ENCODE data around the gene SS18L1.

SS18L1 gene

DNA sequence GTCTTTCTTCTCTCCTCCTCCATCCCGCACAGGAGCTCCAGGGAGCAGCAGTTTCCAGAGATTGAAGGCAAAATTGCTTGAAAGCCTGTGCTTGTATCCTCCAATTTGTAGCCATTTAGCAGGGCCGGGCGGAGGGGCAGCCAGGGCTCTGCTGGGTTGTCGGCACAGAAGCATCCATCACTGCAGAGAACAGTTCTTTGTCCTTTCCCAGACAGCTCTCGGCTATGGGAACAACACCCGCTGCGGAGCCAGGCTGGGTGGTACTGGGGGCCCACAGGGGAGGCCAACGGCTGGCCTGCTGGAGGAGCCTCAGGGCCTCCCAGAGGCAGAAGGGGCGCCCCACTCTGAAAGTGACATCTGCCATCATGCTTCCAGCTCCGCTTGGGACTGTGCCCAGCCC is 68.7 kb downstream of the SS18L1 start:
- DNase-seq (ENCODE audit: low spot score), result no peak

DNA sequence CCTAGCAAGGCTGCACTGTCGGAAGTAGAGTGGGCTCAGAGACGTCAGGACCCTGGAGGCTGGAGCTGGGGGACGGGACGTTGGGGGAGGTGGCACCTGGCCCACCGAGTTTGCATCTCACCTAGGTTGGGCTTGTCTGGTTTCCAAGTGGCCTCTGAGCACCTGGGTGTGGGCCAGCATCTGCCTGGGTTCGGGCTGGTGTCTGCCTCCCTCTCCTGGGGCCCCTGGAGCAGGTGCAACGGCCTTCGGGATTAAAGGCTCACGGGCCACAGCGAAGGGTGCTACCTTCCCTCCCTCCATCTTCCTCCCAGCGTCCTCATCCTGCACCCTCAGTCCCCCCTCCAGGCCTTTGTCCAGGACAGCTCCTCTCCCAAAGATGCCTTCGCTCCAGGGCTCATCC is 70.5 kb downstream of the SS18L1 start:
- DNase-seq (ENCODE audit: low spot score), result no peak

DNA sequence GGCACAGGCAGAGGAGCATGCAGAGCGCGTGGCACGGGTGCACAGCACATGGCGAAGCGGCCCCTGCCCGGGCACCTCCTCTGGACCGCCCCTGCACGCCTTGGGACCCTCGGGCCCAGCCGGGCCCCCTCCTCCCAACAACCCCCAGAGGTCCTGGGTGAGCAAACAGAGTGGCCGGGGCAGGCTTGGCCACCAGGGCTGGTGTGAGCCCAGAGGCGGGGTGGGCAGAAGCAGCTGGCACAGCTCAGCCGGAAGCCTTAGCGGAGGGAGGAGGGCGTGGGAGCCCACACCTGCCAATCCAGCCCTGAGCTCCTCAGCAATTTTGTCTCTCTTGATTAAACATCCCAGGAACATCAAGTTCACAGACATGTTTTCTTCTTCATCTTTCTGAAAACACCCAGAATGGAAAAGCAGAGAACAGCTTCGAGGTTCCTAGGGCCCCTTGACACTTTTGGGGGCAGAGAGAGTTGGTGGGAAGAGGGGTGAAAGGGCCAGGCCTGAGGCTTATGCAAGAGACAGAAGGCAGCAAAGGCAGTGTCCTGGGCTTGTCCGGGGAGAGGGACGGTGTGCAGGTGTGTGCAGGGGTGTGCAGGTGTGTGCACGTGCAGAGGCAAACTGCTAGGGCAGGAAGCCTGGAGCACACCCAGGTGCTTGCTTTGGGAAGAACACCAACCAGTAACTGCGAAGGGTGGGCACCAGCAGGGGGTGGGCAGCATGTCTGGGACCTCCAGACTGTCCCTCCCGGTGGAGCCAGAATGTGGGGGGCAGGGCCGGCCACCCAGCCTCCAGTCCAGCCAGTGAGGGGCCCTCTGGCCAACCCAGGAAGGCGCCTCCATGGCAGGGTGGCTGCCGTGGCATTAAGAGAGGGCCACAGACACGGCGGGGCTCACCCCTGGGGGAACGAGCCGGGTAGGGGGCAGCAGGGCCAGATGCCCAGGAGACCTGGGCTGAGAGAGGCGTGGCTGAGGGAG is 71.7 kb downstream of the SS18L1 start:
- DNase-seq (ENCODE audit: low spot score), result no peak

DNA sequence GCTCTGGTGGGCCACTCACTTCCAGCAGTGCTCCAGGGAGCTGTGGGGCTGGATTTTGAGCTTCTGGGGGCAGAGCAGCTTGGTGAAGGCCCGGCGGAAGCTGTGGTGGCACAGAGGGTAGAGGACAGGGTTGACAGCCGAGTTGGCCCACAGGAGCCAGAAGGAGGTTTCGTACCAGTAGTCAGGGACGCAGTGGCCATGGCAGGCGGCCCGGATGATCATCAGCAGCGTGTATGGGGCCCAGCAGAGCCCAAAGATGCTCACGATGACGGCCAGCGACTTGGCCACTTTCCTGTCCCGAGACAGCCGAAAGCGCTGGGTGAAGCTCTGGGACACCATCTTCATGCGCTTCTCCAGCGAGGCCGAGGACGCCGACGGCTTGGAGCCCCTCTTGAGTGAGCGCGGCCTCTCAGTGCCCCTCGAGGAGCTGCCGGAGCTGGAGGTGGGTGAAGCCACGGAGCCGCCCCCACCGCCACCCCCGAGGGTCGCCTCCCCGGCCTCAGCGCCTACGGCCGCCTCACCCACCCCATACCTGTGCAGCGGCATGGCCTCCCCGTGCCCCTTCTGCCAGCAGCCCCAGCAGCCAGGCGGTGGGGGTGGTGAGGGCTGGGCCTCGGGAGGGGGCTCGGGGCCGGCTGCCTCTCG is 72.5 kb downstream of the SS18L1 start:
- no peak for DNase-seq (ENCODE audit: low spot score)

DNA sequence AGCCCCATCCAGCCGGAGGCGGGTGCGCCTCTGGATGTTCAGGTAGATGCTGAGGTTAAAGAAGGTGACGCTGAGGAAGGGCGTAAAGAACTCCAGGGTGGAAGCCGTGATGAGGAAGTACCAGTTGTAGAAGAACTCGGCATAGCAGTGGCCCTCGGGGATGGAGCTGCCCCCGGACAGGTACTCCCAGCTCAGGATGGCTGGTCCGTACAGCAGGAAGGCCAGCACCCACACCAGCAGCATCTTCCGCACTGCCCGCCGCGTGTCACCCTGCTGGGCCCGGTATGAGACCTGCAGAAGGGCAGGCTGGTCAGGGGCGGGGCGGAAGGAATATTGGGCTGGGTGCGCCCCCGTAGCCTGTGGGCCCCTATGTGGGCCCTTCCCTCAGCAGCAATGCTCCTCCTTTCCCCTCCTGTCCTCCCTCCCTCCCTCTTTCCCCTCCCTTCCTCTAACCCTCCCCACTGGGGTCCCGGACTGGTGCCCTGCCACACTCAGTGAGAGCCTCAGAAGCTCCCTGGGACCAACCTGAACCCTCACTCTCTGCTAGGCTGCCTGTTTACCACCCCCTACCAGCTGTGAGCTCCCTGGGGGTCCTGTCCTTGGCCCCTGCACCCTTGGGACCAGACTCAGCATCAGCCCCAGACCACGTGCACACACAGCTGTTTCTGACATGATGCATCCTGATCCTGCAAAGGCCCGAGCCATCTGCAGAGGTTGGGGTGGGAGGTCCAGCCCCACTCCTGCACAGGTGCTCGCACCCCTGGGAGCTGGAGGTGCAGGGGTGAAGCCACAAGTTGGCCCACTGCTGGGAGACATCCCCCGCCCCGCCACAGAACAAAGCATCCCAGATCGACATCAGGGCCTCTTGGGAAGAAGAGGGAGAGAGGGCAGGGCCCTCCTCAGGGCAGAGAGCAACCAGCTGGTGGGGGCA is 73.3 kb downstream of the SS18L1 start:
- DNase-seq (ENCODE audit: low spot score), result no peak

DNA sequence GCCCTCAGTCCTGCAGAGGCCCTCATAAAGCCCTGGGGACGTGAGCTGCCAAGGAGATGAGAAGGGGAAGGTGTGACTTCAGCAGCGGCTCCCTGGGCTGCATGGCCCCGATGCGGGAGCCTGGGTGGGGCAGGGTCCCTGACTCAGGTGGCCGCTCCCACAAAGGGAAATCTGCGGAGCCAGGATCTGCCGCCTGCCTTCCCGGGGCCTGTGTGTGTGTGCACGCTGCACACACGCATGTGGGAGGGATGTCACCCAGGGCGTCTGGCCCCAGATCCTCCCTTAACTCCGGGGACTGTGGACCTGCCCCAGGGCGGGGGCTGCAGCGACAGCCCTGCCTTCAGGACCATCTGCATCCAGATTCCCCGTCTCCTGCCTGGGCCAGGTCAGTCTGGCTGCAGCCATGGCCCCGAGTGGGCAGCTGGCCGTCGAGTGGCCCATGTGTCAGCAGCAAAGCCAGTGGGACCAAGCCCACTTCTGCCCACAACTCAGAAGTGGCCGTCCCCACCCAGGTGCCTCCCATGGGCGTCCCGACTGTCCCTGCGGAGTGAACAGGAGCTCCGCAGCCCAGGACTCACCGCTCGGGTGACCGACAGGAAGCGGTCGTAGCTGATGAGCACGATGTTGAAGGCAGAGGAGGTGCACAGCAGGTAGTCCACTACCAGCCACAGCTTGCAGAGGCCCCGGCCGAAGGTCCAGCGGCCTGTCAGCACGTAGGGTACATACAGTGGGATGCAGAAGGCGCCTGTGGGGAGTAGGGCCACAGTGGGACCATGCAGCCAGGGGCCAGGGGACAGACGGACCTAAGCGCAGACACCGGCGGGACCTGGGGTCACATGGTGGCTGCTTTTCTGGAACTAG is 74.6 kb downstream of the SS18L1 start:
- DNase-seq (ENCODE audit: low spot score), result no peak

DNA sequence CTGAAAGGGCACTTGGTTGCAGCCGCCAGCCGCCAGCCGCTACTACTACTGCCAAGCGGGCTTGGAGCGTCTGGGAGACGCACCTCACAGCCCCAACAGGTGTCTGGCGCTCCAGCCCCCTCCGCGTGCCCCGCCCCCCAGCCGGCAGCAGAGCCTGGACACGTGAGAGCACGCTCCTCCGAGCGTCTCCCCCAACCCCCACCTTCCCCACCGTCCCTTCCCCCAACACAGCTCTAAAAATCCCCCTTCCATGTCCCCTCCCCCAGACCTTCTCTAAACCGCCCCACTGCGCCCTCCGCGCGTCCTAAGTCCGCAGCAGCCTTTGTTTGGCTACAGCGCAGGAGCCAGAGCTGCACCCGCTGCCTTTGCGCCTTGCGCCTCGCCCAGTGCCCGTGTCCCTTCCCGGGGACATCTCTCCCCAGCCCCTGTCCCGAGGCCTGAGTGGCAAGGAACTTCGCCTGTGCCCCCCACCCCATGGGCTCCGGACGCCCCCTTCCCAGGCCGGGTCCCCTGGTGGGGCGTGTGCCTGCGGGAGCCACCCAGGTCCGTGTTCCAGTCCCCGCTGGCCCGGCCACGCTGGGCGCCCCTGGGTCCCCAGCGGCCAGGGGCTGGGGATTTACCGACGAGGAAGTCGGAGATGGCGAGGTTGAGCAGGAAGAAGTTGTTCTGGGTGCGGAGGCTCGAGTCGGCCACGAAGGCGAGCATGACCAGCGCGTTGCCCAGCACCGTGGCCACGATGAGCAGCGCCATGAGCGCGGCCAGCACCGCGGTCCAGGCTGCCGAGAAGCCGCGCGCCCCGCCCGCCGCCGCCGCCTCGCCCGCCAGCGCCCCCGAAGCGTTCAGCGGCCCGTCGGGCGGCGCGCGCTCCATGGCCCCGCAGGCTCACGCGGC is 75.8 kb downstream of the SS18L1 start:
- DNase-seq (ENCODE audit: low spot score), result no peak

DNA sequence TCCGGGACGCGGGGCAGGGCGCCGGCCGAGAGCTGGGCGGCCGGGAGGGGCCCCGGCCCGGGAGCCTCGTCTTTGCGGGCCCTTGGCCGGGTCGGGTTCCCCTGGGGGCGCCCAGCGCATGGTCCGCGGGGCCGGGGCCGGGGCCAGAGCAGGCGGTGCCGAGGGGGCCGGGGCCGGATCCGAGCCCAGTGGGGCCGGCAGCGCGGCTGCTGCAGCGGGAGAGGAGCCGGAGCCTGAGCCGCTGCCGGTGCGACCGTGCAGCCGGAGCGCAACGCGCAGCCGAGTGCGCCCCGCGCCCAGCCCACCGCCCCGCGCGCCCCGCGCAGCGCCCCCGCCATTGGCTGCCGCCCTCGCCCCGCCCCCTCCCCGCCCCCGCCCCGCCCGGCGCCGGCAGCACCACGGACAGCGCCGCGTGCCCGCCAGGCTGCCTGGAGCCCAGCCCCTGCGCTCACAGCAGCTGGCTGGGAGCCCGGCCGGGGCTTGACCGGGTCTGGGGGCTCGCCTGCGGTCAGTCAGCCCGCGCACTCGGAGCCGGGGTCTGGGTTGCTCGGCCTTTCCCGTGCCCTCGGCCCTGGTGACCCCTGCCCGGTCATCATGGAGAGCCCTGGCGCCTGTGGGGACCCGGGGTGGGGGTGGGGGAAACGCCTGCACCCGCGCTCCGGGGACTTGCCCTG is 76.6 kb downstream of the SS18L1 start, which contains the start of gene HRH3:
TSS of gene HRH3 (minus strand) at position 287 of the 674 bp plus-strand sequence. CDS start 308 bp downstream, outside the sequence.
- DNase-seq (ENCODE audit: low spot score), result peak; percentile 94

DNA sequence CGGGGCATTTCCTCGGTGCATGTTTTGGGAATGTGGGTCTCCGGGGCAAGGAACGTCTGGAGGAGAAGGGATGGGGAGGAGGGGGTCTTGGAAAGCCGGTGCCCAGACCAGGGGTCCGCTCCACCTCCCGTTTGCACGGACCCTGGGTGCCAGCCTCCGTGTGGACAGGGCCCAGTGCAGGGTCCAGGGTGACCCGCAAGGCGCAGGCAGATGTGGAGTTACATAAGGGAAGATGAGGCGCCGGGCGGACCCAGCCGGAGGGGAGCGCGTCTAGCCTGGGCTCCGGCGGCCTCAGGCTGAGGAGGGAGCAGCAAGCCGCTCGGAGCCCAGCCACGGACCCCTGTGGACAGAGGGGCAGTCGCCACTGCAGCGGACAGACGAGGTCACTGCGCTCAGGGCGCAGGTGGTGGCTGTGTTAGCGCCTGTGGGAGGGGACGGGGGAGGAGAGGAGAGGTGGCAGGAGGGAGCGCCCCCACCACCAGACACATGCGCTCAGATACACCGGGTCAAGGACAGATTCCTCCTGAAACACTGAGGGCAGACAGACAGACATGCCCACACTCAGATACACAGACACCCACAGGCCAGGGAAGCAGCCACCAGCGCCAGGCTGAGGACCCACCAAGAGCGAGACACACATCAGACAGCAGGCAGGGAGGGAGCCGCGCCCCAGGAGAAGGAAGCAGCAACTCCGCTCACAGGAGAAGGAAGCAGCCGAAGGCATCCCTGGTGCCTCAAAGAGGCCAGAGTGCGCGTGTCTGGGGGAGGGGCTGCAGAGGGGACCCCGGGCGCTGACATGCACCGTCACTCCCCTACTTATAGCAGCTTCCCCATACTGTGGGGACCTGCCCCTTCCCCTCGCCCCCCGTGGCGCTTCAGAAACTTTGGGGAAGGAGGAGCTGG is 77.3 kb downstream of the SS18L1 start:
- DNase-seq (ENCODE audit: low spot score), result no peak

DNA sequence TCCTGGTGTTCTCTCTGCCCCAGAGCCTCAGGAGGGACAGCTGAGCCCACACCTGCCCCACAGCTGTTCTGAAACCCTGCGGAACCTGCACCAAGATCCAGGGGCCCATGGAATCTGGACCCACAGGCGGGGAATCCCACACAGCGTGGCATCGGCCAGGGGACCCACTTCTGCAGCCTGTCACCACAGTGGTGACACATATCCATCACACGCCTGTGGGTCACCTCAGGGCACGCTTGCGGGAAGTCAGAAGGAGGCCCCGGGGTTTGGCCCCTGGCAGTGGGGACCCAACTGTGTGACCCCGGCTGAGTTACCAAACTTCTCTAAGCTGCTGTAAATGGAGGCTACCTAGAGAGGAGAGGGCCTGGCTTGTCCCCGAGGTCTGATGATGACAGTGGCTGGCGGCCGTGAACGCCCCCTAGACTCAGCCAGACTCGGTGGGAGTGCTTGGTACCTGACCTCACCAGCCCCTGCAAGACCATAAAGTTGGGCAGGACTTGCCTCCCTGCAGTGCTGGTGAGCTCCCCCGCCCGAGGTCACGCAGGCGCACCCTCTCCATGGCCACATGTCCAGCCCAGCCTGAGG is 78.8 kb downstream of the SS18L1 start:
- DNase-seq (ENCODE audit: low spot score), result no peak

DNA sequence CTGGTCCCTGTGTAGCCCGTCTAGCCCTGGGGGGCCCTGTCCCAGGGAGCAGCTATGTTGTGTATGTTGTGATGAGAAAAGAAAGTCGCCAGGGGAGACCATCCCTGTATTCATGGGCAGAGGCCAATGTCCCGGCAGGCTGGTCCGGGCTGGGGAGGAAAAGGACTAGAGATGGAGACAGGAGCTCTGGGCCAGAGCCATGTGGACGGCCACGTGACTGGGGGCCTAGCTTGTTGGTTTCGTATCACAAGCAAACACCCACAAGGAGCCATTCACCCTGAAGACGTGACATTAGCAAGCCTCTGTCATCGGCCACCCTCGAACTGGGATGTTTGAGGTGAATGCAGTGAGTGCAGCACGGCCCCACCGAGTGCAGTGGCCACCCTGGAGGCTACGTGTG is 79.4 kb downstream of the SS18L1 start:
- no peak for DNase-seq (ENCODE audit: low spot score)

DNA sequence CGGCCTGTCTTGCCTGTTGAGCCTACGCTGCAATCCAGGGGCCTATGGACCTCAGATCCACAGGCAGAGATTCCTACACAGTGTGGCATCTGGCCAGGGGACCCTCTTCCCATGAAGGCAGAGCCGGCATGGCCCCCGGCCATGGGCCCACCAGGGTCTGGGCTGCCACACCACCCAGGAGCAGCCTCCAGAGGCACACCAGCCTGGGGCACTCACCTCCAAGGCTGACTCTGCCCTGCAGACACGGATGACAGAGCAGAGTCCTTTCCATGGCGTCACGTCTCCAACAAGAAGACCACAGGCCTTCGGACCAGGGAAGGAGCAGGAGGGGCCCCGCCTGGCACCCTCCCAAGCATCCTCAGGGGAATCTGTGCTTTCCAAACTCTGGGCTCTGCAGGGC is 80.0 kb downstream of the SS18L1 start:
- no peak for DNase-seq (ENCODE audit: low spot score)

DNA sequence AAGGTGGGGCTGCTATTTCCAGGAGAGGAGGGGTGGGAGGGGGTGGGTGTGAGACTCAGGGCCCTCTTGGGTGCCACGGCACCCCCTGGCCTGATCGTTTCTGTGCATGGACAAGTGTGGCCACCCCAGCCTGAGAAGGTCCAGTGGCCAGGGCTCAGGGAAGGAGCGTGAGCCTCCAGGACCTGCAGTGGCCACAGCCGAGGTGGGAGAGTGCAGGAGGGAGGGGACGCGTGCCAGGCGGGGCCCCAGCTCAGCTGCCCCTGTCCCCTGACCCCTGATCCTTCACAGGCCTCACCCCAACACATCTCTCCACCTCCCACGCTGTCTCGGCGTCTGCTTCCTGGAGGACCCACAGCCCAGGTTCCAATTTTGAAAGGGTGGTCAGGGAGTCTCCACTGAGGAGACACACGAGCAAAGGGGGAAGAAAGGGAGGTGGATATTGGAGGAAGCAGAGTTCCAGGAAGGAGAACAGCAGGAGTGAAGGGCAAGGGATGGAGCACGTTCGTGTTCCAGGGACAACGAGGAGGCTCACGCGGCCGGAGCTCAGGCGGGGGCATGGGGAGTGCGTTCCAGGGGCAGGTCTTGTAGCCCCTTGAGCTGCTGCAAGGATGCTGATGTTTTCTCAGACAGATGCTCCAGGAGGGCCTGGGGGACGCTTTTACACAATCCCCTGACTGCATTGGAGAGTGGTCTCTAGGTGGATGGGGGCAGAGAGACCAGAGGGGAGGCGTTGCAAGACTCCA is 80.7 kb downstream of the SS18L1 start:
- no peak for DNase-seq (ENCODE audit: low spot score)

DNA sequence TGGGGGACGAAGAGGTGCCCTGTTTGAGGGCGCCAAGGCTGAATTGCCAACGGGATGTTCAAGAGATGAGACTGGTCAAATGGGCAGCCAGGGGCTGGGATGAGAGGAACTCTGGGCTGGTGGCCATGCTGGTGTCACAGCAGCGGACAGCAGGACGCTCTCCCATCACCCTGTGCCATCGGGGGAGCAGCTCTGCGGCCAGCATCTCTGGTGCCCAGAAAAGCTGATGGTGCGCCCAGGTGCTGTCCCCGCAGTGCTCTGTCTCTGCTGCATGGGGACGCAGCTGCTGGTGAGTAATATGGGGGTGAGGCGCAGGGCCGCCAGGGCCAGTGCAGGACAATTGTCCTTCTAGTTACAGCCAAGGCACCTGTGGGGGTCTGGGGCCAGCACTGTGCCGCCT is 81.5 kb downstream of the SS18L1 start:
- no peak for DNase-seq (ENCODE audit: low spot score)

DNA sequence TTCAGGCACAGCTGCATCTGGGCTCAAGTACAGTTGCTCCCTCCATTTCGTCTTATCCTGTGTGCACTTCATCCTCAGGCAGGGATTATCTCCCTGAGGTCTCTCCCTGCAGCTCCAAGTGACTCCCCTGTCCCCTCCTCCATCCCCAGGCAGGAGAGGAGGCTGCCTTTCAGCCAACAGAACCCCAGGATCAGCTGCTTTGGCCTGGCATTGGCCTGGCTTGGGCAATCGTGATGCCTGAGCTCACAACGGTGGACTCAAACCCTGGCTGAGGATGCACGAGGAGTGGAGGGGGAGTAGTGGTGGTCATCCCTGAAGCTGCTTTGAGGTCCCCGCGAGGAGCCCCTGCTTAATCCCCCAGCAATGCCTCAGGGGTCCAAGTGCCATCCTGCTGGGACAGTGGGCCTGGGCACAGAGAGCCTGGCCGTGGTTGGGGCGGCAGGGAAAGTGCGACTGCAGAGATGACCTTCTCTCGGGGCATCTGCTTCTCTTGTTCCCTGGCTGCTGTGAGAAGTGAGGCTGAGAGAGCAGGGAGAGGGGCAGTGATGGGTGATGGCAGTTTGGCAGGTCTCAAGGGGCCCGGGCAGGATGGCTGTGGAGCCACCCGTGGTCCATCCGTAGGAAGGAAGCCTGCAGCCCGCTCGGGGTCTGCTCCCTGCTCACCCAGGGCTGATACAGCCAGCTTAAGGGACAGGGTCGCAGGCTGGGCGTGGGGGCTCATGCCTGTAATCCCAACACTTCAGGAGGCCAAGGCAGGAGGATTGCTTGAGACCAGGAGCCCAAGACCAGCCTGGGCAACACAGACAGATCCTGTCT is 82.5 kb downstream of the SS18L1 start:
- no peak for DNase-seq (ENCODE audit: low spot score)

Measured in HuH-7.5 (cell line).